GM19025 (cell line): ENCODE data around the gene VSIR.

Experiments
- ATAC-seq: cut with Tn5 transposase; IDR thresholded peaks from one replicate; pipeline ENCODE4 v1.9.1; 2021; ENCODE audit warnings: mild to moderate bottlenecking, low read depth, moderate library complexity; ENCODE audit not compliant: unreplicated experiment

The VSIR gene

GRCh38 chr10:71716426-71716825 is 56.9 kb downstream of the VSIR start:
- ATAC-seq: no peak

GRCh38 chr10:71715860-71716259 is 57.5 kb downstream of the VSIR start:
- ATAC-seq: no peak

- no peak for ATAC-seq
These were observed 58.3 kb downstream of the VSIR start for GRCh38 chr10:71715026-71715425.

- ATAC-seq: no peak
These were observed 58.7 kb downstream of the VSIR start for GRCh38 chr10:71714592-71714991.

- no peak for ATAC-seq
These were observed 59.3 kb downstream of the VSIR start for GRCh38 chr10:71714031-71714410.

- ATAC-seq: no peak
These were observed 59.9 kb downstream of the VSIR start for GRCh38 chr10:71713135-71714030.

GRCh38 chr10:71712572-71713134 is 60.7 kb downstream of the VSIR start:
- ATAC-seq: no peak

GRCh38 chr10:71712170-71712569 is 61.1 kb downstream of the VSIR start:
- no peak for ATAC-seq

GRCh38 chr10:71711052-71711623 is 62.2 kb downstream of the VSIR start:
- ATAC-seq: no peak

GRCh38 chr10:71710519-71710918 is 62.8 kb downstream of the VSIR start:
- ATAC-seq: no peak

- no peak for ATAC-seq
These were observed 64.1 kb downstream of the VSIR start for GRCh38 chr10:71708897-71709882.

GRCh38 chr10:71708301-71708703 is 65.0 kb downstream of the VSIR start:
- ATAC-seq: no peak

- no peak for ATAC-seq
These were observed 66.0 kb downstream of the VSIR start for GRCh38 chr10:71707240-71707789.

GRCh38 chr10:71706216-71707121 is 66.9 kb downstream of the VSIR start:
- ATAC-seq: no peak

GRCh38 chr10:71705582-71705981 is 67.7 kb downstream of the VSIR start:
- no peak for ATAC-seq

- ATAC-seq: no peak
These were observed 68.5 kb downstream of the VSIR start for GRCh38 chr10:71704816-71705215.

GRCh38 chr10:71703577-71703976 is 69.7 kb downstream of the VSIR start:
- ATAC-seq: no peak

GRCh38 chr10:71701496-71702132 is 71.7 kb downstream of the VSIR start:
- no peak for ATAC-seq
